Nucleus accumbens (tissue), 56 donors: ENCODE measurements around the gene ALKBH8.

Experiments used
- DNase-seq, 56 donors: peaks; one replicate each; lab custom pipeline; 2025; lab: John Stamatoyannopoulos, UW

Gene ALKBH8, protein sequence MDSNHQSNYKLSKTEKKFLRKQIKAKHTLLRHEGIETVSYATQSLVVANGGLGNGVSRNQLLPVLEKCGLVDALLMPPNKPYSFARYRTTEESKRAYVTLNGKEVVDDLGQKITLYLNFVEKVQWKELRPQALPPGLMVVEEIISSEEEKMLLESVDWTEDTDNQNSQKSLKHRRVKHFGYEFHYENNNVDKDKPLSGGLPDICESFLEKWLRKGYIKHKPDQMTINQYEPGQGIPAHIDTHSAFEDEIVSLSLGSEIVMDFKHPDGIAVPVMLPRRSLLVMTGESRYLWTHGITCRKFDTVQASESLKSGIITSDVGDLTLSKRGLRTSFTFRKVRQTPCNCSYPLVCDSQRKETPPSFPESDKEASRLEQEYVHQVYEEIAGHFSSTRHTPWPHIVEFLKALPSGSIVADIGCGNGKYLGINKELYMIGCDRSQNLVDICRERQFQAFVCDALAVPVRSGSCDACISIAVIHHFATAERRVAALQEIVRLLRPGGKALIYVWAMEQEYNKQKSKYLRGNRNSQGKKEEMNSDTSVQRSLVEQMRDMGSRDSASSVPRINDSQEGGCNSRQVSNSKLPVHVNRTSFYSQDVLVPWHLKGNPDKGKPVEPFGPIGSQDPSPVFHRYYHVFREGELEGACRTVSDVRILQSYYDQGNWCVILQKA

DNA sequence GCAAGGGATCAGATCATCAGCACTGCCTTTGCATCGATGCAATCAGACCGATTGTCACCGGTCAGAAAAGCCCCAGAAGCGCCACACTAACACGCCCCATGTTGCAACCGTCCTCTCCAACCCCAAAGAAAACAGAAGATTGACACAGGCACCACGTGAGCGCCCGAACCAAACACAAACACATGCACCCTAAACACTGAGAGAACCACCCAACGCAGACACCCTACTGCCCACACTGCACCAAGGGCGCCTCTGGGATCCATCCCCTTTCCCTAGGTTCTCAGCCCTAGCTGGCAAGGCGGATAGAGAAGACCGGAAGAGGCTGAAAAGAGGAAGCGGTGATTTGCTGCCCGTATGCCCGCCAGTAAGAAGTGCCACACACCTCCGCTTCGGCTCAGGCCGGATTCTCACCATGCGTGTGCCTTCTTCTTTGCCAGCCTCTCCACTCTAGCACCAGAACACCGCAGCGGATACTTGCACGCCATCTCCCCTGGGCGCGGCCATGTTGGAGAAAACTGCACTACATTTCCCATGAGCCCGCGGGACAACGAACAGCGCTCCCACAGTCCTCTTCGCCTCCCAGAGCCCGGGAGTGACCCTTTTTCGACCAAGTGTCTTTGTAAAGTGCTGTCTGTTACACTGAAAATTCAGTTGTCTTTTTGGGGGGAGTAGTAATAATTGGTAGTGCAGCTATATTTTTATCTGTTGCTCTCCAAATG lies at the start of gene ALKBH8:
ALKBH8 (minus strand) TSS at position 517 of the 719 bp plus-strand sequence. CDS start 4,842 bp downstream, outside the sequence.
- DNase-seq, result peak in 54 of 56 donors; percentile 35 to 90 (median 73)

DNA sequence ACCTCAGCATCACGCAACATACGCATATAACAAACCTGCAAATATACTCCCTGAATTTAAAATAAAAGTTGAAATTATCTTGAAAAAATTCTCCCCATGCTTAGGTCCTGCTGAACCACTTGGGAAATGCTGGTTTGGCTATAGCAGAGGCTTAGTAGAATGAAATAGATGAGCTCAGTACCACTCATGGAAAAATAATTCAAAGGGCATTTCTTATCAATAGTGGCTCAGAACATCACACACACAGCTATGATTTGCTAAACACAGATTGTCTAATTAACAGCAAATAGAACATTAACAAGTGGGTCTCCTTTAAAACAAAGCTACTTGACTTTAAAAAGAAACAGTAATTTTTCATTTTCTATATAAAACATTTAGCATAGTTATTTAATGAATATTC lies 46.9 kb upstream of the ALKBH8 start:
- DNase-seq, result no peak

DNA sequence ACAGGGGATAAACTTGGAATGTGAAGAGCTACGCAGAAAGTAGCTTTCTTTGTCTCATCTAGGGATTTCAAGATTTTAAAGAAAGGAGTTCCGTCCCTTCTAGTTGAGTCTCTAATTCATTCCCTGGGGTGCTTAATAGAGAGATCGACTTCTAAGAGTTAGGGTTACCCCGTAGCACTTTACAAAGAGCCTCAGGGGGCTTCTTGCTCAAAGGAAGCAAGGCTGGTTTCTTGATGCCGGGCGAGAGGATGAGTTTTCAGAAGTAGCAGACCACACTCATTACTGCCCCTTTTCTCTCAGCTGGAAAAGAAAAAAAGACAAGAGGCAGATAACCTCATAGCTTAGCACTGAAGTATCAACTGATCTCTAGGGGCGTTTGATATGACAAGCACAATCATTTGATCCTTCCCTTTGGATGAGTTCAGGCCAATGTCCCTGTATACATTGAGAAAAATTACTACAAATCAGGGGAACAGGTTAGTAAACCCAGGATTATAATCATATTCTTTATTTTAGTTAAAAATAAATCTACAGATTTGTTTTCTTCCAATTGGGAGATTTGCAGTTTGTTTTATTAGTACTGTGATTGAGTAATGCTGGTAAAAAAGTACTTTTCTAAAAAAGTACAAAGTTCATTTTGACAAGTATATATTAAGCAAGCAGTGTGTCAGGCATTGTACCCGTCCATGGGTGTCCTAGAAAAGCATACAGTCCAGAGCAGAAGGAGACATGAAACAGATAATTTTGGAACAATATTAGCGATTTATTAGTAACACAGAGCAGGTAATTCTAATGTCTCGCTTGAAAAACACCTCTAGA lies 44.1 kb upstream of the ALKBH8 start:
- no peak for DNase-seq

DNA sequence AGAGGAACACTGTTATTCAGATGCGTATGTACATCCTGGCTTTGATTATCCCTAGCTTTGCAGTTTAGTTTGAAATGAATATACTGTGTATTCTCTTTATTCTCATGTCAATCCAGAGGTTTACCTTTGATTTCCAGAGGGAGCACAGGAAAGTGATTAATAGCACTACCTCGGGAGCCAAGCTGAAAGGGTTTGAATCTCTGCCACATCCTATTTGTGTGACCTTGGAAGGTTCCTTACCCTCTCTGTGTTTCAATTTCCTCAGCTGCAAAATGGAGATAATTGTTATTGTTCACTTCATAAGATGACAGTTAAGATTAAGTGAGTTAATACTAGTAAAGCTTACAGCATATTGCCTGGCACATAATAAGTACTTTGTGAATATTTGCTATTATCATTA lies 43.3 kb upstream of the ALKBH8 start:
- no peak for DNase-seq

DNA sequence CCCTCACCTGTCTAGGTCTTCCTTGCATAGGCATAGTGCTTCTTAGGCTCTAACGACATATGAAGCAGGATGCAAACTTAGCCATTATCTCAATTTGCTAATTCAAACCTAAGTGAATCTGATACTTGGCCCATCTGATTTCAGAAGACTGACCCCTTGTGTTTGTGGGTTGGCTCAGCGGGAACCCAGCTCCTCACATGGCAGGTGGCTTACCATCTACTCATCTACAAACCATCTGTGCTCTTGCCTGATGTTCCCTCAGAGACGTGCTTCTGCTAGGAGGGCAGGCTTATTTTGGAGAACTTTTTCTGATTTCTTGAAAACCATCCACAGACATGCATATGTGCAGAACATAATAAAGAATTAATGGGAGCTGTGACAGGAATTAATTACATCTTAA lies 40.6 kb upstream of the ALKBH8 start:
- DNase-seq, result no peak

DNA sequence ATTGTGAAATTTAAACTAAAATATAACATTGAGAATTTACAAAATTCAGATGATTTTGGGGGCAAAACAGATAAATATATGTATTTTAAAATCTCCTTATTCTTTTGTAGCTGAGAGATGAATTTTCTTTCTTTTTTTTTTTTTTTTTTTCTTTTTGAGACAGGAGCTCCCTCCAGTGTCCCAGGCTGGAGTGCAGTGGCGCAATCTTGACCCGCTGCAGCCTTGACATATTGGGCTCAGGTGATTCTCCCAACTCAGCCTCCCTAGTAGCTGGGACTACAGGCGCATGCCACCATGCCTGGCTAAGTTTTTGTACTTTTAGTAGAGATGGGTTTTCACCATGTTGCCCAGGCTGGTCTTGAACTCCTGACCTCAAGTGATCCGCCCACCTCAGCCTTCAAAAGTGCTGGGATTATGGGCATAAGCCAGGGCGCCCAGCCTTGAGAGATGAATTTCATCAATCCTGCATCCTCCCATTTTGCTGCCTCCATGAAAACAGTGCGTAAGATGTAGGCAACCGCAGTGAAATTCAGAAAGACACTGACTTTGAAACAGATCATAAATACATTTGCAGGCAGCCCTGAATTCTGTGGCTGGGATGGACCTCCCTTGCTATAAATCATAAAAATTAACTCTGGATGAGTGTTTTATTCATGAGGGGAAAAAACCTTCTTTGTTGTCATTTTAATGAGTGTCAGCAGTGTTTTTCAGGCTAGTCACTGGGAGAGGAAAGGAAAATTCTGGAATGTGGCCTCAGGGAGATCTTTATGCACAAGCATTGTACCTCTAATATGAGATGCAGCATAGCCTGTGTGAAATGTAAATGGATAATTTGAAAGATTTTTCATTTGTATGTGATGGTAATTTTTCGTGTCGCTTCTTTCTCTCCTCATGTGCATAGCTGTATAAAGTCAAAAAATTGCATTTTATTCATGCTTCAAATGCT lies 39.8 kb upstream of the ALKBH8 start:
- no peak for DNase-seq

DNA sequence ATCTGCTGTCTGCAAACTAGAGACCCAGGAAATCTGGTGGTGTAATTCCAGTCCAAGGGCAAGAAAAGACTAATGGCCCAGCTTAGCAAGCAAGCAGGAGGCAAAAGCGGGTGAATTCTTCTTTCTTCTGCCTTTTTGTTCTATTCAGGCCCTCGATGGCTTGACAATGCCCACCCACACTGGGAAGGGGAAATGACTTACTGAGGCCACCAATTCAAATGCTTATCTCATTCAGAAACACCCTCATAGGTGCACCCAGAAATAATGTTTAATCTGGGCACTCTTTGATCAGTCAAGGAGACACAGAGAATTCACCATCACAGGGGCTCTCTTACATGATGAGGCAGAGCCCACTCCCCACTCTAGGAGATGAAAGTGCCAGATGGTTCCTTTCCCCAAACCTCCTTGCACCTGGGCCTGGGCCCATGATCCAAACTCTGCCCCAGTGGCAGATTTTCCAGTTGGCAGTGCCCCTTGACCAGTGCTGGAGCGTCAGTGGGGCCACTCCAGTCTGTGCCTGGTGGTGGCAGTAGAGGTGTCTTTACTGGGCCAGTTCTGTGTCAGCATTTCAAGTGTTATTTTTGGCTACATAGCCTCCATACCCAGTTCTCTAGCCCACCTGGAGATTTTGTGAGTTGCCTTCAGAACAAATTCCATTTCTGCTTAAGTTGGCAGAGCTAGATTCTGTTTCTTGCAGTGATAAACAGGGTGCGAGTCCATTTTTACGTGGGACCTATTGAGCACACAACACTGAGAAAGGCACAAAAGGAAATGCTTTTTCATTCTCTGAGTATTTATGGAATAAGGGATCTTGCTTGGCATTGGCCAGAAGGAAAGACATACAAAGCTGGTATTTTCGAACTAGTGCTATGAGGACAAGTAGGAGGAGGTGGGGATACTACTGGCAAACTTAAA lies 32.9 kb upstream of the ALKBH8 start:
- DNase-seq, result peak in 2 of 56 donors; percentile 3 to 4

DNA sequence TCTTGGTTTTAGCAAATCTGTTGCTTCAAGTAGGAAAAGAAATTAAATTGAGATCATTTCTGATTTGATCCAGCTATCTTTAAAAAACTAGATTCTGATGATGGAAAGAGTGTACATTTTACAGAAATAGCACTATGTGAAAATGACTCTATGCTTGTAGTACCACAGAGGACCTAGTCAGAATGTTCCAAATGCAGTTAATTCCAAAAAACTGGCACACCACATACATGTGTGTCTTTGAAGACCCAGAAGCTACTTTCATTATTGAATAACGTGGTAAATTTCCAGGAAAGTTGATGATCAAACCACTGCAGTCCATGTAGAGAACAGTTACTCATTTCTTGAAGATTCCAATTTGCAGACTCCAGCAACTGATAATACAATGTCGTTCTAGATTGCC lies 29.2 kb upstream of the ALKBH8 start:
- DNase-seq, result no peak

DNA sequence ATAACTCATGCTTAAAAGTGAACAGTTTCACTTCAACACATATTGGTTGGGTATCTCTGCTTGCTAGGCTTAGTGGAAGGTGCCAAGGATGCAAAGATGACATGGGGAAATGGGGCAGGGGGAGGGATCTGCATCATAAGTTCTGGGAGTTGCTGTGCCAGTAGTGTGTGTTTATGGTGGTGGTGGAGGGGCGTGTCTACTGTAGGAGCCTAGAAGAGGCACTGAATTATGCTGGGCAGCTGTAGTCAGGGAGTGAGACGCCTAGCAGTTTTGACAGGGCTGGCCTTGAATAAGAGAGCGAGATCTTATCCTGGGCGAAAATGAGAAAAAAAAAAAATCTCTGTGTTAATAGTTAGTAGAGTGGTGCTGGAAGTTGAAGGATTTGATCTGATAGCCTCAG lies 28.4 kb upstream of the ALKBH8 start:
- peak in 1 of 56 donors; percentile 10 for DNase-seq

DNA sequence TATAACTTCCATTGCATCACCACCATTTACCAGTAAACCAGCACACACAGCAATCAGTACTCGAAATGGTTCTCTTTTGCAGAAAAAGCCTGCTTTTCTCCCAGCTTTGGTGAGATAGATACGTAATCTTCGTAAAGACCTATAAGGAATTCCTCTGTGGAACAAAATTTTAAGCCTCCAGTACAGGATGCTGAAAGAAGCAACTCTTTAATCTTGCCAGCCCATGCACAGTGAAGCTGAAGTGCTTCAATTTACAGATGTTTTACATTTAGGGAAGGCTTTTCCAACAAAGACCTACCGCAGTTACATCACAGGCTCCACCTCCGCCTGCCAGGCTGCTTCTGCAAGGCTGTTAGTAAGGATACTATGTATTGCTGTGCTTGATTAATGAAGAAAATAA lies 27.3 kb upstream of the ALKBH8 start:
- DNase-seq, result peak in 13 of 56 donors; percentile 1 to 41 (median 9)

DNA sequence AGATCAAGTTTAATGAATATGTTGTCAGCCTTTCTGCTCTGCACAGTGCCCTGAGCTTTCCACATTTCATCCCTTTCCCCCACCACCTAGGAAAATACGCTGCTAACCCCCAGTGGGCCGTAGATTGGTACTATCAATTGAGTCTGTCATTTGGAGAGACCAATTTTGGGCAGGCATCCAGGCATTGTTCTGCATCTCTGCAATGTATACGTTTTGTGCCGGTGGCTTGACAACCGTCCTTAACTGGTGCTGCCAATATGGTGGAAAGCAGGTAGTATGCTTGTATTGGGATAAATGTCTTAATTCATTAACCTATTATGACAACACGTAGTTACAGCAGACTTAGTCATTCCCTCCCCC lies 26.7 kb upstream of the ALKBH8 start:
- DNase-seq, result peak in 7 of 56 donors; percentile 9 to 47 (median 38)

DNA sequence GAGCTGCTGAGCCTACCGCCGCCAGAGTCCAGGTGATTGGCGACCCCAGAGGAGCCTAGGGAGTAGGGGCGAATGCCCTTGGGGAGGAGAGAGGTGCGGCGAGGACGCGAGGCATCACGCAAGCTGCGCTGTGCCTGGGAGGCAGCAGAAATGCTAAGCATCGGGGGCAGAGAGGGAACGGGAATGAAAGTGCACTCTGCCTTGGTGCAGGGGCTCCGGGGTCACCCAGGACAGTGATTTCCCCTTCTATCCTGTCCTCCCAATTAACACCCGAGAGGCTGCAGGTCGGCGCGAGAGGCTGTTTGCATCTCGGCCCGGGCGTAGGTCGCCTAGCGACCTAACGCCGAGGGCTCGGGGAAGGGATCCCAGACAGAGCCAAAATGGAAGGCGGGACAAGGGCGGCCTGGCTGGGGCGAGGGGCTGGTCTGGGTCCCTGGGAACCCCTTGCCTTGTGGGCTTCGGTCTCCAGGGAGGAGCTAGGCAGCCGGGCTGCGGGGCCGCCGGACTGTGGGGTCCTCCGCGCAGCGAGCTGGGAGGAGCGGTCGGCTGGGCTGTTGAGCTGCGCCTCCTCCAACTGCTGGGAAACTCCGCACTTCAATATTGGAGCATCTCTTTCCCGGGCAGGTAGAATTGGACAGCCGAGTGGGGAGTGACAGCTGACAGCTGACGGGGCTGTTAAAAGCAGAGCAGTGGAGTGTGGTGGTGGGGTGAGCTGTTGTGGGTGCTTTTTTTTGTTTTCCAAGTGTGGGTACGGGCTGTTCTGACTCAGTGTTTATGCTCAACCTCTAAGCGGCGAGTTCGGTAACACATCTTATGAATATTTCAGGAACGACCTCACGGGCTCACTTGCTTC lies 26.1 kb upstream of the ALKBH8 start:
- DNase-seq, result peak in 26 of 56 donors; percentile 8 to 59 (median 38)

DNA sequence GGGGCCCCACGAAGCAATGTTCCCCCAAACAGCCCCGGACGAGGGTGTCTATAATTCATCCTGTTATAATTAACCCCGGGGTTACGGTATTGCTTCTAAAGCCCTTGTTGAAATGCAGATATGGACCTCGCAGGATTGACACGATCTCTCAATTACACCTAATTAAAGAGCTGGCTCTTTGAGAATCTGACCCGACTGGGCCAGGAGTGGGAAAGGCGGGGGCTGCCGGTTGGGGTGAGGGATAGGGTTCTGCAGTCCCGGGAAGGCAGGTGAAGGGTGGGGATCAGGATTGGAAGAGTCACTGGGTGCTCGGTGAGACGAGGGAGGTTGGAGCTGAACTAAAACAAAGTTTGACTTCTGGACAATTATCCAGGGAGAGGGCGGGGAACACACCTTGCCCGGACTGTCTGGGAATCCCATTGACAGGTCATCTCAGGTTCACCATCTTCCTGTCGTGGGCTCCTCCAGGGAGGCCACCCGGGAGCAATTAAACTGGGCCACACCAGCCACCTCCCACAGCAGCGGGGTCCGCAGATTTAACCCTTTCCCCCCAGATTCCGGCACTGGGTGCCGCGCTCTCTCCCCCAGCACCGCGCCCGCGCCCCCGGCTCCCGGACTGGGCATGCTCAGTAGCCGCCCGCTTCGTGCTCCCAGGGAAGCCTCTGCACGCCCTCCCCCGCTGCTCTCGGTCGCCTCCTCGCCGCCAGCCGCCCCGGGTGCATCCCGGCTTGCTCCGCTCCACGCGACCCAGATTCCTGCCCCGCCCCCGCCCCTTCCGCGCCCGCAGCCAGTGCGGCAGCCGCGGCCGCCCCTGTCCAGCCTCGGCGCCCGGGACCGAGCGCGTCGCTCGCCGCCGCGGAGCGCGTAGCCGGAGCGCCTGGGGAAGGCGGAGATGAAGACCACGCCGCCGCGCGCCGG lies 25.2 kb upstream of the ALKBH8 start, which contains the start of gene ELMOD1:
ELMOD1 (plus strand) TSS at position 688 of the 918 bp plus-strand sequence. CDS start 27,043 bp downstream, outside the sequence.
- DNase-seq, result peak in 50 of 56 donors; percentile 17 to 86 (median 54)

DNA sequence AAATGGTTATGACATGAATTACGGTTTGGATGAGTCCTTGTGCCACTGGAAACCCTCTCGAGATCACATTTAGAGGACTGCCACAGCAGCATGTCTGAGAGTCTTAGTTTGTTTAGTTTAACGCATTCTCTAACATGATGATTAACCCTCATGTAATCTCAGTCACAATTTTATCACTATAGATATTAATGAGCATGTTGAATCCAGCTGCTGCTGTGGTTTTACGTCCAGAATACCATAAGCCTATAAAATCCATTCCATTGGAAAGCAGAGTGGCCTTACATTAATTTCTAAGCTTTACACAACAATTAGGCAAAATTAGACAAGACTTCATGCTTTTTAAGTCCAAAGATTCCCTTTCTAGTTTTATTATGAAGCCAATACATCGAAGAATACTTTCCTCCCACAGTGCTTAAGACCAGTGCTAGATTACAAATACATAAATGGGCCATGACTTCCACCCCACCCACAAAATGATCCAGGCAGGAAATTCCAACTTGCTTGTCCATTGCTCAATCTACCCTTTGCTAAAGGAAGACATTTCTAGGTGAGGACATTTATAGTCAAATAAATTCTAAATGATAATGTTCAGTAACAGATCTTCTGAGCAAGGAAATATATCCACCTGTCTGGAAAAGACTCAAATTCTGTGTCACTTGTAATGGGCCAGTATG lies 21.9 kb upstream of the ALKBH8 start:
- DNase-seq, result no peak

DNA sequence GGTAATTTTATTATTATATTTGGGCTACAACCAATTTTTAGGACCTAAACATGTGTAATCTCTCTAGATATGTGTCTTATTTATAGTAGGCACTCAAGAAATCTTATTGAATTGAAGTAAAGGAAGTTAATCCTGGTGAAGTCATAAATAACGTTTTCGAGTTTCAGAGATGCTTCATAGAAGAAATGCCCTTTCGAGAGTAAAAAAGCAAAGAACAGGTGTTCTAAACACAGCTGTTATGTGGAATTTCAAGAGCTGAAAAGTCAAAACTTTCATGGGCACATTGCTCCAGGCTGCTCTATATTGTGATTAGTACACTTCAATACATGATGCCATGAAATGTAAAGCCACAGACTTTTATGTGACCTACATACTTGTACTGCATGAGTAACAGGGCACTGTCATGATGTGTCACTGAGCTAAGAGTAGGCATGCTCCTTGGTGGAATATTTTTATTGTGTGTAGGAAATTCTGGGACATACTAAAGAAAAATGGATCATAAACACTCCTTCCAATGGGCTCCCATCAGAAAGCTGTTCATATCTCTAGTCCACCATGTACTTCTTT lies 18.2 kb upstream of the ALKBH8 start:
- DNase-seq, result no peak
